ENCODE data around the gene CFL1.

CFL1 gene

DNA sequence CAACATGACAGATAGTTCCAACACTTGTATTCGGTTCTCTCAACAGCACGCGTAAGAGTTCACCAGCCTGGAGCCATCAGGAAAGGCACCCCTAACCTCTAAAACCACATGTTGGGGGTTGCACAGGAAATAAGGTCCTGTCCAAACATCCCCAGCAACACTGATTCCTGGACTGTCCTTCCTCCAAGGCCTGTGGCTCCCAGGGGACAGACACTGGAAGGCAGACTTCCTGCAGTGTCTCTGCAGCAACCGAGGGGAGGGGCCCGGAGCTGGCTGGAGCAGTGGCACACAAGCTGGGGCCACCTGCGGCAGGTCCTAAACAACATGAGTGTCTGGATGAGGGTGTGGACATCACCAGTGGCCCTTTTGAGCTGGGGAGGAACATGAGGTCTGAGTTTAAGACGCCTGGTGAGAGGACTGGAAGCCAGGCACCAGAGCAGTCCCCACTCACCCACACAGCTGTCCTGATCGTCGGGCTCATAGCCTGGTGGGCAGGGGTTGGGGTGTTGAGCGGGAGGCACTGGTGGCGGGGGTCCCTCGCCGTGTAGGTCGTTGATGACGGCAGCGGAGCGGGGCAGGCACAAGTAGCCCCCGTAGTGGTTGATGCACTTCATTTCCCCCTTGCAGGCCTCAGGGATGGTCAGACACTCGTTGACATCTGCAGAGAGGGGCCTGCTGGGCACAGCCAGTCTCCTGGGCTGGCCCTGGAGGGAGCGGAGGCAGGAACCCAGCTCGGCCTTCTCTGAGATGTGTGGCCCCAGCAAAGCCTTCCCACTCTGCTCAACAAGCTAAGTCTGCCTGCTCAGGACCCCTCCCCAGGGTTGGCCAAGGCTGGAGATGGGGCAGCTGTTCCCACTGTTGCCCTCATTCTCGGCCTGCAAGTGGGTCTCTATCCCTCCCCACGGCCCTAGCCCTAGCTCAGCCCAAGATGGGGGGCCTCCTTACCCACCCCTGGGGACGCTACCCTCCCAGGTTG is 13.0 kb upstream of the CFL1 start:
- no peak for DNase-seq (ENCODE audit: low read depth in 1 of 2, low spot score in 1 of 2)

DNA sequence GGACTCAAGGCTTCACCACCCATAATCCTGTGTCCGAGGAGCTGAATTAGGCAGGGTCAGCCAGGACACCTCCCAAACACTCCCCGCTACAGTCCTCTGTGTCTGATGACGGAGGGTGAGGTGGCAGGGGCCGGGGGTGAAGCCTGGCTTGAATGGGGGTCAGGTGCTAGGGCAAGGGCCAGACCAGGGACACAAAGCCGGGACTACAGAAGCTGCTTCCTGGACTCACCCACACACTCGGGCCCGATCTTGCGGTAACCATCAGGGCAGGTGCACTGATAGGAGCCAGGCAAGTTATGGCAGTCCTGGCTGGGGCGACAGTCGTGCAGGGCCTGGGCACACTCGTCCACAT is 12.3 kb upstream of the CFL1 start:
- DNase-seq (ENCODE audit: low read depth in 1 of 2, low spot score in 1 of 2), result no peak

DNA sequence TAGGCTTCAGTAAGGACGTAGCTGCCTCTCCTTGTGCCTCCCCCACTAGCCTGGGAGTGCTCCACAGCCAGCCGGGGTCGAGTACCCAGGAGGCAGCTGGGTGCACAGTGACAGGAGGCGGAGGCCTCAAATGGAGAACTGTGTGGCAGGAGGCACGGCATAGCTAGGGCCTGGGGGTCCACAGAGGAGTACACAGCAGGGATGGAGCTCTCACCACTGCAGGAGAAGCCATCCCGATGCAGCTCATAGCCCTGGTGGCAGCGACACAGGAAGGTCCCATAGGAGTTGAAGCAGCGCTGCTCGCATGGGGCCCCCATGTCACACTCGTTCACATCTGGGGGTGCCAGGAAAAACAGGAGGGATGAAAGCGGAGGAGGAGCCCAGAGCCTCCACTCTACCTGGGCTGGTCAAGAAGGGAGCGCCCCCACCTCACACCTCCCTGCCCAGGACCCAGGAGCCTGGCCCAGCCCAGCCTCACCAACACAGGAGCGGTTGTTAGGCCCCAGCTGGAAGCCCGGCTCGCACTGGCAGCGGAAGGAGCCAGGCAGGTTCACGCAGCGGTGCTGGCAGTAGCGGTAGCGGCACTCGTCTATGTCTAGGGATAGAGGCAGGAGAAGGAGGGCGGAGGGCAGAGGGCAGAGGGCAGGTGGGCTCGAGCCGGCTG is 11.8 kb upstream of the CFL1 start:
- no peak for DNase-seq (ENCODE audit: low read depth in 1 of 2, low spot score in 1 of 2)

DNA sequence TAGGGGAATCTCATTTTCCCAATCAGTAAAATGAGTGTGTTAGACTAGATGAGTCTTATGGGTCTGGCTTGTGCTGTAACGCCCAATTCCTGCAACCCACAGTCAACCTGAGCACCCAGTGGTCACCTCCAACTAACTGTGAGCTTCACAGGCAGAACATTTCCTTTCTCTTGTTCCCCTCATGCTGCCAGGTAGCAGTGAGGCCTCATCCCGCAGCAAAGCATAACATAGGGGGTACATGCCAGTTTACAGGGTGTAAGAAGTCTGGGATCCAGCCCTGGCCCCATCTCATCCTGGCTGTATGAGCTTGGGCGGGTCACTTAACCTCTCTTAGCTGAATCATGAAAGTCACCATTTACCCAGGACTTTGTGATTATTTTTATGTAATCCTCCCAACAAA is 10.9 kb upstream of the CFL1 start:
- no peak for DNase-seq (ENCODE audit: low read depth in 1 of 2, low spot score in 1 of 2)

DNA sequence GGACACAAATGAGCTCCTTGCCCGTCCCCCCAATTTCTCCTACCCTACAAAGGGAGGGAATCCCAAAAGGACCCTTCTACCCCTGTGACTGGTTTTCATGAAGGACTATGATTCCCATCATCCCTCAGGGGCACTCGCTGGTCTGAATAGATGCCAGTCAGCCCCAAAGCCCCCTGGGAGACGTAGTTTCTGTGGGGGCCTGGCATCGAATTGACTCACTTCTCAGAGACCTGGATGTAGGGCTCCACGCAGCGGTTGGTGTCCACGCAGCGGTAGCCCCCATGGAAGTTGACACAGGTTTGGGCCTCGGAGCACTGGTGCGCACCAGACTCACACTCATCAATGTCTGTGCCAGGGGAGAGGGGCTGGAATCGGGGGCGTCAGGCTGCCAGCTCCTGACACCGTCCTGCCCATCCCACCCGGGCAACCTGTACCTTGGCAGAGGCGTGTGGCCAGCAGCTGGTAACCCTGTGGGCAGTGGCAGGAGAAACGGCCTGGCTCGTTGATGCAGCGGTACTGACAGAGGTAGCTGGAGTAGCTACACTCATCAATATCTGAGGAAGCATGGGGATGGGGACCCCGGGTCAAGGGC is 10.2 kb upstream of the CFL1 start:
- DNase-seq (ENCODE audit: low read depth in 1 of 2, low spot score in 1 of 2), result no peak

DNA sequence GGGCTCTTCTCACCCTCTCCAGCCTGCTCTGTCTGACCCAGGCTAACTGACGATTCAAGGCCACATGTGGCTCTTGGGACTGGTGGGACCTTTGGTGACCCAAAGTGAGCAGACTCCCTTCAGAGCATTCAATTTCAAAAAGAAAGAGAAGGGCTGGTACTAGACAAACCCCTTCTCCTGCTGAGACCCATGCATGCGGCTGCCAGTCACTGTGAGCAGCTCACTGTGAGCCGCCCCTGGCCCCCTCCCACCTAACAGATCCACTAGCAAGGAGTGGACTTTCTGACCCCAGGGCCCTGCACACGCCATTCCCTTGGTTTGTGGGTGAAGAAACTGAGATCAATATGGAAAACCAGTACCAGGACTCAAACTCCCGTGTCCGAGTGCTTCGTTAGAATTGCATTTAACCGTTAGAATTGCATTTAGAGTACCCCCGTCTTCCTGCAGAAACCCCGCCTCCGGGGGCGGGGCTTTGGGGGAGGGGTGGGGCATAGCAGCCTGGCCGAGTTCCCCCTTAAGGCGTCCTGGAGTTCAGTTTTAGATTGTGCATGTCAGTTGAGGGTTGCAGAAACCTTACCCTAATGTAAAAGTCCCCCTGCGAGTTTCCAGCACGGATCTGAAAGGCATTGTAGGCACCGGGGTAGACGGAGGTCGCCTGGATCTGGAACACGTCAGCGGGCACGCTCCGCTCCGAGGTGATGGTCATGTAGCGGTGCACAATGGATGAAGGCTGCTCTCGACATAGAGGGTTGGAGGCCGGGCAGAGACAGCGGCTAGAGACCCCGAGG is 9.5 kb upstream of the CFL1 start:
- no peak for DNase-seq (ENCODE audit: low read depth in 1 of 2, low spot score in 1 of 2)

DNA sequence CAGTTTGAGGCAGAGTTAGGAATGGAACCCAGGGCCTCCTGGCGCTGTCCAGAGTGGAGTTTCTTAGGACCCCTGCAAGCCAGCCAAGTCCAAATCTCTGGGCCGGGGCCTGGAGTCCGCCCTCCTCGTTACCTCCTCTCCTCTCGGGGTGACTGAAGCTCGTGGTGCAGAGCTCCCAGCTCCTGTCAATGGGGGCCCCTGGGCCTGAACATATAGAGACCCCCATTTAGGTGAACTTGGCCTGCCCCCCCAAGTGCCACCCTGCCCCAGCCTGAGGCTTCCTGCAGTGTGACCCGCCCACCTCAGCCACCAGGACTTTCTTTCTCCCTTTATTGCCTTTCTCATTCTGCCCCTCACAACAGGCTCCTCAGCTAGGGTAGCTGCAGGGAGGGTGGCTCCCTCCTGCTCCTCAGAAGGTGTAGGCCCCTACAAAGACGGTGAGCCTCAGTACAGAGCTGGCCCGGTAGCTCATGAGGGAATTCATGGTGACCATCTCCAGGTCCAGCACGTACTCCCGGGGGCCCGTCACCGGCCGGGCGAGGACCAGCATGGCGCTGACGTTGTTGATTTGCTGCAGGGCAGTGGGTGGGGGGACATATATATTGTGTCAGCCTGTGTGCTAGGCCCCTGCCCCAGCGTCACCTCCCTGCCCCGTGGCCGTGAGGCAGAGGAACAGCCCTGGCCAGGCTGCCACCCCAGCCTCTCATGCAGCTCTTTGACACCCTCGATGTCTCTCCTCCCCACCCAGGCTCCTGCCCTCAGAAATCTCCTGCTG is 8.7 kb upstream of the CFL1 start:
- no peak for DNase-seq (ENCODE audit: low read depth in 1 of 2, low spot score in 1 of 2)

DNA sequence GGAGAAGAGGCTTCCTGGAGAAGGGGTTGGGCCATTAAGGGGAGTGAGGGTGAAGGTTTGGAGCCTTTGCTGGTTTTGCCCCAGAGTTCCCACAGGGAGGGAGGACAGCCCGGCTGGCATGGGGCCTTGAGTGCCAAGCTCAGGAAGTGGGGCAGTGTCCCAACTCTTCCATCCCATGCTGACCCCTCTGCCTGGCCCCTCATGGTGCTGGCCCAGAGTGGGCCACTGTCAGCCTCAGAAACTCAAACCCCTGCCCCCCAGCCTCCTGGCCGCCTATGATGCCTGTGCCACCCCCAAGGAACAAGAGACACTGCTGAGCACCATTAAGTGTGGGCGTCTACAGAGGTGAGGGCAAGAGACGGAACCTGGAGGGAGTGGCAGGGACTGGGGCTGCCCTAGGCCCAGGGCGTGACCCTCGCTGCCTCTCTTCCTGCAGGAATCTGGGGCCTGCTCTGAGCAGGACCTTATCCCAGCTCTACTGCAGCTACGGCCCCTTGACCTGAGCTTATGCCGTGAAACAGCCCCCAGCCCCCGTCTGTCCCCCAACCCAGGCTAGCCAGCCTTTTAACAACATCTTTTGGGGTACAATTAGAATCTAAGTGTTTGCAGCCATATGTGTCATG is 7.7 kb upstream of the CFL1 start:
- no peak for DNase-seq (ENCODE audit: low read depth in 1 of 2, low spot score in 1 of 2)

DNA sequence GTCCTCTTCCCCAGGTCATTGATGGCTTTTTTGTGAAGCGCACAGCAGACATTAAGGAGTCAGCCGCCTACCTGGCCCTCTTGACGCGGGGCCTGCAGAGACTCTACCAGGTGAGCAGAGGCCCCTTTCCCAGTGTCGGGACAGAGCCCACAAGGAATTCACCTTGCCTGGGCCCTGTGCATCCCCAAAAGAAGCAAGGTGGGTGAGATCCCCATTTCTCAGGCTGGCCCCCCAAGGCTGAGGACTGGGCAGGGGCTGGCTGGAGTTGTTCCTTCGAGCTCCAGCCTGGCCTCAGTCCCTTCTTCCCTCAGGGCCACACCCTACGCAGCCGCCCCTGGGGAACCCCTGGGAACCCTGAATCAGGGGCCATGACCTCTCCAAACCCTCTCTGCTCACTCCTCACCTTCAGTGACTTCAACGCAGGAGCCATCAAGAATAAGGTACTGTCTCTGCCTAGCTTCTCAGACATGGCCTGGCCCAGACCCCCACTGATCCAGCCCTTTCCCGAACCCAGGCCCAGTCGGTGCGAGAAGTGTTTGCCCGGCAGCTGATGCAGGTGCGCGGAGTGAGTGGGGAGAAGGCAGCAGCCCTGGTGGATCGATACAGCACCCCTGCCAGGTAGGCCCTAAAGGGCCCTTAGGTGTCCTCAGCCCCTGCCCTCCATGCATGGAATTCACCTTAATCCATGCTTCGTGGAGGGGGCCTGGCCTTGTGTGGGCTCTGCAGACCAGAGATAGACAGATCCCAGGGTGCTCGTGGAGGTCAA is 6.9 kb upstream of the CFL1 start:
- no peak for DNase-seq (ENCODE audit: low read depth in 1 of 2, low spot score in 1 of 2)

DNA sequence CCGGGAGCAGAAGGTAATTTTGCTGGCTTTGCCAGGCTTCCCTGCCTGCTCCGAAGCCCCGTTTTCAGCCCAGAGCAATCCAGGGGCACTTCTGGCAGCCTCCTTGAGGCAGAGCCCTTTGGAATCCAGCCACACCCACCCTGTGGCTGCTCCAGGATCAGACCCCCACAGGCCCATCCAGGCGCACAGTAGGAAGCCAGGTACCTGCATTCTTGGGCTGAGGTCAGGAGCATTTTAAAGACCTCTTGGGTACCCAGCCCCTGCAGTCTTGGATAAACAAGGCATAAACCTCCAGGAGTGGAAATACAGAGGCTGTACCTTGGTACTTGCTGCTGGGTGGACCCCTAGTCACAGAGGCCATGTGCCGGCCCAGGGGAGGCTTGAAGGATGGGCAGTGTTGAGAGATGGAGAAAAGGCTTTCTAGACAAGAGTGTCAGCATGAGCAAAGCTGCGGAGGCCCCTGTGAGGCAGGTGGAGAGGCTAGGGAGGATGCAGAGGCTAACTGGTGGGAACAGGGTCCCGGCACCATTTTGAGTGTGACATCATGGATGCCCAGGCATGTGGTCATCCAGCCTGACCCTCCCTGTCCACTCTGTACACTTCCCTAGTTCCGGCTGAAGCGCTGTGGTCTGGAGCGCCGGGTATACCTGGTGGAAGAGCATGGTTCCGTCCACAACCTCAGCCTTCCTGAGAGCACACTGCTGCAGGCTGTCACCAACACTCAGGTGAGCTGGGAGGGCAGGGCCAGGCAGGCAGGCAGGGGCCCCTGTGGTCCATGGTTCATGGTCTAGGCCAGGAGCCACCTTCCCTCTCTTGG is 6.1 kb upstream of the CFL1 start:
- DNase-seq (ENCODE audit: low read depth in 1 of 2, low spot score in 1 of 2), result no peak

DNA sequence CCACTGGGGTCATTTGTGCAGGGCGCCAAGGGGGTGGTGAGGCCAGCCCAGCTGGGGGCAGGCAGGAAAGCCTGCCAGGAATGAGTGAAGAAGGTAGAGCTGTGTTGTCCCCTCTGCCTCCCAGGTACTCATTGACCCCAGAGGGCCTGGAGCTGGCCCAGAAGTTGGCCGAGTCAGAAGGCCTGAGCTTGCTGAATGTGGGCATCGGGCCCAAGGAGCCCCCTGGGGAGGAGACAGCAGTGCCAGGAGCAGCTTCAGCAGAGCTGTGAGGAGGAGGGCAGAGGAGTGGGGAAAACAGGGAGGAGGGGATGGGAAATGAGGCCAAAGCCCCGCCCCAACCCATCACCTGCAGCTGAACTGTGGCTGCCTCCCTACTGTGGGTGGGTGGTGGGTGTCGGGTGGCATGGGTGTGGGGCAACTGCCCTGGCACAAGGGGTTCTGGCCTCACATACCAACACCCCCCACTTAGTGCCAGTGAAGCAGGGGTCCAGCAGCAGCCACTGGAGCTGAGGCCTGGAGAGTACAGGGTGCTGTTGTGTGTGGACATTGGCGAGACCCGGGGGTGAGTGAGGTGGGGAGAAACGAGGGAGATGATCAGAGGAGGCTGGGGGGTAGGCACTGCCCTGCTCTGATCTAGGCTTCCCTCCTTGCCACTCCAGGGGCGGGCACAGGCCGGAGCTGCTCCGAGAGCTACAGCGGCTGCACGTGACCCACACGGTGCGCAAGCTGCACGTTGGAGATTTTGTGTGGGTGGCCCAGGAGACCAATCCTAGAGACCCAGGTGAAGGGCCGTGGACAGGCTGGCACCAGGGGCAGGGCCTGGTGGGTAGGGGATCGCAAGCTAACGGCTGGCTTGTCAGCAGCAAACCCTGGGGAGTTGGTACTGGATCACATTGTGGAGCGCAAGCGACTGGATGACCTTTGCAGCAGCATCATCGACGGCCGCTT is 5.2 kb upstream of the CFL1 start:
- no peak for DNase-seq (ENCODE audit: low read depth in 1 of 2, low spot score in 1 of 2)

DNA sequence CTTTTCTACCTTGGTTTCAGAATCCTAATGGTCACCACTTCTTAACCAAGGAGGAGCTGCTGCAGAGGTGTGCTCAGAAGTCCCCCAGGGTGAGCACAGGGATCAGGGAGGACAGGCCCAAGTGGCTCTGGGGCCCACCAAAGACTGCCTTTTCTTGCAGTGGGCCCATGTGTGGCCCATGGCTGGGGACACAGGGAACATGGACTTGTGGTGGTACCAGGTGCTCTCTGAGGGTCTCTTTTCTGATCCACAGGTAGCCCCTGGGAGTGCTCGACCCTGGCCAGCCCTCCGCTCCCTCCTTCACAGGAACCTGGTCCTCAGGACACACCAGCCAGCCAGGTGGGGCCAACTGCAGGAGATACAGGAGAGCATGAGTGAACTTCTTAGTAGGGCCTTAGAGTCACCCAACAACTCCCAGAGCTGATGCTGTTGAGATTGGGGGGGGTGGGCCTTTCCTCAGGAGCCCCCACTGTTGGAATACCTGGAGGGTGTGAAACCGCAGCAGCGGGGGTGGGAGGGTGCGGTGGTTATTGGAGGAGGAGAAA is 4.3 kb upstream of the CFL1 start:
- no peak for DNase-seq (ENCODE audit: low read depth in 1 of 2, low spot score in 1 of 2)

DNA sequence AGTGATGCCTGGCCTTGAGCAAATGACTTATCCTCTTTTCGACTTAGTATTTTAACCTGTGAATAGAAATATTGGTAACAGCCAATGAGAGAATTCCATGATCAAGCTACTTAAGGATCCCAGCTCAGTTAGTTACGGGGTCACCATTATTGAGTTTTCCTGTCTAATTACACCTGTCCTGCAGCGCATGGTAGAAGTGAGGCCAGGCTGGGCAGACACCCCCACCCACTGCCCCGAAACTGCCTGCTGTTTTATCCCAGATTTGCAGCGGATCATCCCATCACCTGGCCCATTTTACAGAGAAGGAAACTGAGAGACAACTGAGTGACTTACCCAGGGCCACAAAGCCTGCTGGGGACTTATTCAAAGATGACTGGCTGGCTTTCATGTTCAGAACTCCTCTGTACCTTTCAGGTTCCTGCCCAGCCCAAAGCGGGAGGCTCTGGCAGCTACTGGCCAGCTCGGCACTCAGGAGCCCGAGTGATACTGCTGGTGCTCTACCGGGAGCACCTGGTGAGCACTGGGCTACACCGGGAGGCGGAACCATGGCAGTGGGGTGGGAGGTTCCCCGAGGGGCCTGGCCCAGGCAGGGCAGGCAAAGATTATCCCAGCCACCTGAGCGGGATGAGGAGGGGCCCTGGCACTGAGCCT is 3.7 kb upstream of the CFL1 start:
- no peak for DNase-seq (ENCODE audit: low read depth in 1 of 2, low spot score in 1 of 2)

DNA sequence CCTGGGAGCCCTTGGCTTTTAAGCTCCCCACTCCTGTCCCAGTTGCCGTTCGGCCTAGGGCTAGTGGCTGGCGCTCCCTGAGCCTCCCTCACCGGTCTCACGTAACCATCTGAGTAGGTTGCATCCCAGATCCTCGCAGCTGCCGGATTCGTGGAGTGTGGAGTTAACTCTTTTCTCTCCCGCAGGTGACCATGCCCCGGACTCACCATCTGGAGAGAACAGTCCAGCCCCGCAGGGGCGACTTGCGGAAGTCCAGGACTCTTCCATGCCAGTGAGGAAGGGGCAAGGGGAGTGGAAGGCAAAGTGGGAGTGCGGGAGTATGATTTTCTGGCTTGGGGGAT is 3.2 kb upstream of the CFL1 start:
- DNase-seq (ENCODE audit: low read depth in 1 of 2, low spot score in 1 of 2), result no peak

DNA sequence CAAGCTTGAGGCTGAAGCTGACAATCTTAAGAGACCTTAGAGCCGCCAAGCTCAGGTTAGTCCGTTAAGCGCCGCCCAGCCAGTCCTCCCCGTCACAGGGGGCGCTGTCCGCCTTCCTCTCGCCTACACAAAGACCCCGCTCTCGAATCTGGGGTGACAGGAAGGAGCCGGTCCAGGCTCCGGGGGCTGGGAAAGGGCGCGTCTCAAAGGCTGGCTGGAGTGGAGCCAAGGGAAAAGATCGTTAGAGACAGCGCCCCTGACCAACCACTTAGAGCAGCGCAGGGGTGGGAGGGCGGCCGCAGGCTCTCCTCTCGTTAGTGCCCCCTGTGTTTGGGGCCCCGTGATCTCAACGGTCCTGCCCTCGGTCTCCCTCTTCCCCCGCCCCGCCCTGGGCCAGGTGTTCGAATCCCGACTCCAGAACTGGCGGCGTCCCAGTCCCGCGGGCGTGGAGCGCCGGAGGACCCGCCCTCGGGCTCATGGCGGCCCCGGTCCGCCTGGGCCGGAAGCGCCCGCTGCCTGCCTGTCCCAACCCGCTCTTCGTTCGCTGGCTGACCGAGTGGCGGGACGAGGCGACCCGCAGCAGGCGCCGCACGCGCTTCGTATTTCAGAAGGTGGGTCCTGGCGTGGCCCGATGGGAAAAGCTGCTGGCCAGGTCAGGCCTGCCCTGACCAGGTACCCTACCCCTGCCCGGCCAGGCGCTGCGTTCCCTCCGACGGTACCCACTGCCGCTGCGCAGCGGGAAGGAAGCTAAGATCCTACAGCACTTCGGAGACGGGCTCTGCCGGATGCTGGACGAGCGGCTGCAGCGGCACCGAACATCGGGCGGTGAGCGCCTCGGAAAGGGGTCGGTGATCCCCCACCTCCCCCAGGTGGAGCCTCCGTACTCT is 2.5 kb upstream of the CFL1 start, which contains the start of gene MUS81:
Gene MUS81 (plus strand): TSS at position 156 of the 887 bp plus-strand sequence. CDS start 321 bp downstream, at position 477.
- DNase-seq (ENCODE audit: low read depth in 1 of 2, low spot score in 1 of 2), result peak; percentile 93 to 98

DNA sequence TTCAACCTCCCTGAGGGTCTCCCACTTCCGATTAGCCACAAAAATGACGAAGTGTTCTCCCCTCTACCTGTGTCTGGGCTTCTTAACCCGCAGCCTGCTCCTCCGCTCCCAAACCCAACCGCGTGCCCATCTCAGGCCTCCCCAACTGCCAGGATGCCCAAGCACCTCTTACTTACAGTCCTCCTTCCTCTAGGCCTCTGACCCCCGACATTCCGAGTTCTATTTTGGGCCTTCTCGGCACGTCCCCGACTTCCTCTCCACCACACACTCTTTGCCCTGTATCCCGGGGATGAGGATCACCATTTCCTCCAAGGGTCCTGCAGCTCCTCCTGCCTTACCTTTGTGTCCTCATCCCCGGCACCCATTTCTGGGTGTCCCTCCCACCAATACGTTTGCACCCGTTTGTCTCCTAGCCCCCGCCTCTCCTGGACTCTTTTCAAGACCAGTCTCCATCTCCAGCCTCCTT is 1.9 kb upstream of the CFL1 start:
- DNase-seq (ENCODE audit: low read depth in 1 of 2, low spot score in 1 of 2), result no peak

Data from activated T-helper 1 cell treated with anti-CD3 and anti-CD28 coated beads, Interleukin-2, amount 50 U/mL, for 16 hours (primary cell).